ENCODE data around the gene PPP1R18. TPM values are rescaled to one million over a fixed set of nuclear protein-coding genes. Genes with fewer than 3 reads are reported as not detected.

Gene PPP1R18
- total RNA-seq, 1 experiment from 2014 or later = 66.2 TPM

Other genes with a start within 250 kb of the PPP1R18 start
- gene HLA-E, start 197.1 kb downstream of the PPP1R18 start, total RNA-seq (2014; rRNA removed; shearing (Covaris generic)) = 86.1 and 89.5 TPM in 2 replicates
- 15.0 and 28.2 TPM in 2 replicates for gene GNL1, start 130.2 kb downstream of the PPP1R18 start, total RNA-seq (2014; rRNA removed; shearing (Covaris generic))
- gene PRR3, start 129.3 kb downstream of the PPP1R18 start, total RNA-seq (2014; rRNA removed; shearing (Covaris generic)) = 5.5 and 7.6 TPM in 2 replicates
- 45.6 and 45.7 TPM in 2 replicates for gene ABCF1, start 115.2 kb downstream of the PPP1R18 start, total RNA-seq (2014; rRNA removed; shearing (Covaris generic))
- gene PPP1R10, start 69.4 kb downstream of the PPP1R18 start, total RNA-seq (2014; rRNA removed; shearing (Covaris generic)) = 22.6 and 28.2 TPM in 2 replicates
- 76.8 and 82.8 TPM in 2 replicates for gene MRPS18B, start 68.8 kb downstream of the PPP1R18 start, total RNA-seq (2014; rRNA removed; shearing (Covaris generic))
- 2.4 and 5.9 TPM in 2 replicates for gene ATAT1, start 59.8 kb downstream of the PPP1R18 start, total RNA-seq (2014; rRNA removed; shearing (Covaris generic))
- gene C6orf136, start 39.5 kb downstream of the PPP1R18 start, total RNA-seq (2014; rRNA removed; shearing (Covaris generic)) = 4.8 and 6.1 TPM in 2 replicates
- gene DHX16, start 13.6 kb downstream of the PPP1R18 start, total RNA-seq (2014; rRNA removed; shearing (Covaris generic)) = 30.4 and 36.1 TPM in 2 replicates
- 13.2 and 14.0 TPM in 2 replicates for gene NRM, start 4.3 kb upstream of the PPP1R18 start, total RNA-seq (2014; rRNA removed; shearing (Covaris generic))
- 4.8 and 7.6 TPM in 2 replicates for gene MDC1, start 30.6 kb upstream of the PPP1R18 start, total RNA-seq (2014; rRNA removed; shearing (Covaris generic))
- 1,118 and 1,364 TPM in 2 replicates for gene TUBB, start 33.7 kb upstream of the PPP1R18 start, total RNA-seq (2014; rRNA removed; shearing (Covaris generic))
- 163 and 165 TPM in 2 replicates for gene FLOT1, start 56.0 kb upstream of the PPP1R18 start, total RNA-seq (2014; rRNA removed; shearing (Covaris generic))
- 61.1 and 63.2 TPM in 2 replicates for gene IER3, start 57.9 kb upstream of the PPP1R18 start, total RNA-seq (2014; rRNA removed; shearing (Covaris generic))
- 39.0 and 50.9 TPM in 2 replicates for gene DDR1, start 197.9 kb upstream of the PPP1R18 start, total RNA-seq (2014; rRNA removed; shearing (Covaris generic))
- 8.9 and 24.9 TPM in 2 replicates for gene GTF2H4, start 221.6 kb upstream of the PPP1R18 start, total RNA-seq (2014; rRNA removed; shearing (Covaris generic))
- gene VARS2, start 227.6 kb upstream of the PPP1R18 start, total RNA-seq (2014; rRNA removed; shearing (Covaris generic)) = 25.2 and 28.2 TPM in 2 replicates
- not detected in 2 replicates for gene SFTA2, start 245.5 kb upstream of the PPP1R18 start, total RNA-seq (2014; rRNA removed; shearing (Covaris generic))